HEK293 (cell line): ENCODE results near the gene CCDC124.

Source experiments
- CTCF ChIA-PET: fragments of 350-600 bp; formaldehyde crosslinking; extraction: SDS; loops from one replicate; lab custom pipeline; 2021; ENCODE audit warnings: antibody characterized with exemption; lab: Yijun Ruan, JAX
- POLR2A ChIA-PET: fragments of 300-600 bp; formaldehyde crosslinking; extraction: SDS; loops from one replicate; lab custom pipeline; 2020; ENCODE audit warnings: antibody characterized with exemption, inconsistent platforms; lab: Yijun Ruan, JAX
- H3K27ac ChIP-seq: fragments of 200-500 bp; sonication (Bioruptor generic); 2 replicates; pipeline ENCODE4 v1.5.1; 2014; ENCODE audit warnings: low read depth, low read length, control low read depth, inconsistent platforms; ENCODE audit errors: extremely low read depth
- H3K36me3 ChIP-seq, 2 experiments: fragments of 200-500 bp in 1 of 2; sonication (Bioruptor generic) in 1 of 2; 1 replicate in 1 of 2; 2 replicates in 1 of 2; pipeline ENCODE4 v1.5.1; 2014 to 2017; ENCODE audit warnings: inconsistent platforms in 2 of 2, low read length in 2 of 2; ENCODE audit not compliant: control insufficient read depth in 2 of 2, insufficient read depth in 1 of 2
- H3K4me1 ChIP-seq: fragments of 200-500 bp; sonication (Bioruptor generic); 2 replicates; pipeline ENCODE4 v1.5.1; 2014; ENCODE audit warnings: mild to moderate bottlenecking, low read length, inconsistent platforms; ENCODE audit not compliant: control insufficient read depth, insufficient read depth
- H3K4me3 ChIP-seq: 2 replicates; pipeline ENCODE4 v1.5.1; 2011; ENCODE audit warnings: low read depth, mild to moderate bottlenecking, control low read depth, low read length, moderate library complexity
- H3K9me3 ChIP-seq: fragments of 200-500 bp; sonication (Bioruptor generic); 2 replicates; pipeline ENCODE4 v1.5.1; 2014; ENCODE audit warnings: low read depth, low read length, inconsistent platforms; ENCODE audit not compliant: control insufficient read depth, insufficient read depth
- EGR2 ChIP-seq: fragments of 450-650 bp; formaldehyde crosslinking; IDR thresholded peaks from 2 replicates; pipeline ENCODE4 v1.5.1; 2016; ENCODE audit warnings: low read depth, missing biosample characterization, missing genetic modification characterization
- PRDM10 ChIP-seq: fragments of 450-650 bp; formaldehyde crosslinking; IDR thresholded peaks from 2 replicates; pipeline ENCODE4 v1.5.1; 2016; ENCODE audit warnings: missing biosample characterization, missing genetic modification characterization
- SCRT1 ChIP-seq: fragments of 450-650 bp; formaldehyde crosslinking; IDR thresholded peaks from 2 replicates; pipeline ENCODE4 v1.5.1; 2016; ENCODE audit warnings: missing biosample characterization, missing genetic modification characterization, borderline replicate concordance
- ZNF112 ChIP-seq: fragments of 450-650 bp; formaldehyde crosslinking; IDR thresholded peaks from 2 replicates; pipeline ENCODE4 v1.5.0; 2017; ENCODE audit warnings: missing biosample characterization, missing genetic modification characterization
- ZNF146 ChIP-seq: fragments of 450-650 bp; formaldehyde crosslinking; IDR thresholded peaks from 2 replicates; pipeline ENCODE4 v1.5.1; 2016; ENCODE audit warnings: missing biosample characterization, missing genetic modification characterization
- ZNF26 ChIP-seq: fragments of 450-650 bp; formaldehyde crosslinking; IDR thresholded peaks from 2 replicates; pipeline ENCODE4 v1.5.1; 2016; ENCODE audit warnings: missing biosample characterization, missing genetic modification characterization
- ZNF394 ChIP-seq: fragments of 450-650 bp; formaldehyde crosslinking; IDR thresholded peaks from 2 replicates; pipeline ENCODE4 v1.5.1; 2016; ENCODE audit warnings: missing biosample characterization, missing genetic modification characterization, mild to moderate bottlenecking, moderate library complexity, borderline replicate concordance
- ZNF426 ChIP-seq: fragments of 450-650 bp; formaldehyde crosslinking; IDR thresholded peaks from 2 replicates; pipeline ENCODE4 v1.5.1; 2017; ENCODE audit warnings: missing biosample characterization, missing genetic modification characterization, mild to moderate bottlenecking, inconsistent platforms, moderate library complexity
- ZNF548 ChIP-seq: fragments of 450-650 bp; formaldehyde crosslinking; IDR thresholded peaks from 2 replicates; pipeline ENCODE4 v1.5.1; 2016; ENCODE audit warnings: missing biosample characterization, missing genetic modification characterization
- ZNF623 ChIP-seq: fragments of 450-650 bp; formaldehyde crosslinking; IDR thresholded peaks from 2 replicates; pipeline ENCODE4 v1.5.1; 2016; ENCODE audit warnings: missing biosample characterization, missing genetic modification characterization
- ZNF658 ChIP-seq: fragments of 450-650 bp; formaldehyde crosslinking; IDR thresholded peaks from 2 replicates; pipeline ENCODE4; 2016; ENCODE audit warnings: missing biosample characterization, missing genetic modification characterization
- ZNF768 ChIP-seq: fragments of 450-650 bp; formaldehyde crosslinking; IDR thresholded peaks from 2 replicates; pipeline ENCODE4 v1.5.1; 2018; ENCODE audit warnings: missing biosample characterization, mild to moderate bottlenecking, missing genetic modification characterization
- ZXDB ChIP-seq: fragments of 450-650 bp; formaldehyde crosslinking; IDR thresholded peaks from 2 replicates; pipeline ENCODE4 v1.5.1; 2016; ENCODE audit warnings: missing biosample characterization, missing genetic modification characterization

Gene CCDC124

GRCh38 chr19:17989425-17990094, 56.7 kb downstream of the CCDC124 start:
- POLR2A ChIA-PET = interaction anchor here (0.5 kb wide), 1 partner anchor 42 kb away, joined by 5 read pairs; no protein-coding TSS in a partner anchor

GRCh38 chr19:17993076-17993813, 60.4 kb downstream of the CCDC124 start:
- Histone ChIP-seq H3K4me1 (no peaks in the 10 kb centered on the region), H3K4me3 (no peak overlapping the region), H3K36me3 (no peaks in the 10 kb centered on the region), H3K9me3 (no peaks in the 10 kb centered on the region), H3K27ac (no peak overlapping the region)
- ChIA-PET CTCF (interaction anchor here (7.8 to 8.1 kb wide), 2 partner anchors 47 to 57 kb away, joined by 92 to 233 read pairs; partner anchors contain the start of gene CCDC124), POLR2A (no interaction called here)
- TF ChIP-seq ZNF112 (tag by site-specific recombination) = no peak
- TF ChIP-seq ZXDB (tag by site-specific recombination) = no peak
- TF ChIP-seq PRDM10 (tag by site-specific recombination) = no peak
- no peak for TF ChIP-seq ZNF548 (tag by site-specific recombination)
- no peak for TF ChIP-seq ZNF426 (tag by site-specific recombination)
- no peak for TF ChIP-seq ZNF768
- TF ChIP-seq EGR2 = 0 out of 2 replicates have a peak, but pooled peaks have one; percentile 23

More at GRCh38 chr19:17989425-17990094, 56.7 kb downstream of the CCDC124 start:
- TF ChIP-seq ZNF623 (tag by site-specific recombination) (no peak), SCRT1 (tag by site-specific recombination) (no peak), ZNF146 (tag by site-specific recombination) (no peak), ZNF658 (tag by site-specific recombination) (no peak), ZNF394 (no peak), ZNF26 (no peak)
- CTCF ChIA-PET = interaction anchor here (0.7 kb wide), 1 partner anchor 14 kb away, joined by 4 read pairs; no protein-coding TSS in a partner anchor
- Histone ChIP-seq H3K27ac (no peak overlapping the region), H3K36me3 (no peaks in the 10 kb centered on the region), H3K4me3 (no peak overlapping the region), H3K4me1 (no peaks in the 10 kb centered on the region), H3K9me3 (no peaks in the 10 kb centered on the region)
